ENCODE results near the gene SUV39H2.
"Not testable (repeated sequence)": the region's sequence is repeated elsewhere in the genome, so short reads cannot be mapped to it uniquely, and the experiment has no call there.

Gene SUV39H2

DNA sequence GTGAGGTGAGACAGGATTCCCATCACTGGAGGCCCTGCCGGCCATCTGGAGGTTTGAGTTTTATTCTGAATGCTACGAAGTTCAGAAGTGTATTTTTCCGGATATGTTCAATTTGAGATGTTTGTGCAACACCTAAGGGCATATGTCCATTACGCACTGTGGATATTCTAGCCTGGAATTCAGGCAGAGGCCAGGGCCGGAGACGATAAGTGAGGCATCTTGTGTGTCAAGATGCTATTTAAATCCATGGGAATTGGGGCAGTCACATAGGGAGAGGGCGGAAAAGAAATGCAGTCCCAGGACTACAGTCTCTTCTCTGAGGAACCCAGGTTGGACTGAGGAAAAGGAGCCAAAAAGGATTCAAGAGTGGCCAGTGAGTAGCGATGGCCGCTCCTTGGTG is 1.9 kb upstream of the SUV39H2 start:
- no peak for DNase-seq

DNA sequence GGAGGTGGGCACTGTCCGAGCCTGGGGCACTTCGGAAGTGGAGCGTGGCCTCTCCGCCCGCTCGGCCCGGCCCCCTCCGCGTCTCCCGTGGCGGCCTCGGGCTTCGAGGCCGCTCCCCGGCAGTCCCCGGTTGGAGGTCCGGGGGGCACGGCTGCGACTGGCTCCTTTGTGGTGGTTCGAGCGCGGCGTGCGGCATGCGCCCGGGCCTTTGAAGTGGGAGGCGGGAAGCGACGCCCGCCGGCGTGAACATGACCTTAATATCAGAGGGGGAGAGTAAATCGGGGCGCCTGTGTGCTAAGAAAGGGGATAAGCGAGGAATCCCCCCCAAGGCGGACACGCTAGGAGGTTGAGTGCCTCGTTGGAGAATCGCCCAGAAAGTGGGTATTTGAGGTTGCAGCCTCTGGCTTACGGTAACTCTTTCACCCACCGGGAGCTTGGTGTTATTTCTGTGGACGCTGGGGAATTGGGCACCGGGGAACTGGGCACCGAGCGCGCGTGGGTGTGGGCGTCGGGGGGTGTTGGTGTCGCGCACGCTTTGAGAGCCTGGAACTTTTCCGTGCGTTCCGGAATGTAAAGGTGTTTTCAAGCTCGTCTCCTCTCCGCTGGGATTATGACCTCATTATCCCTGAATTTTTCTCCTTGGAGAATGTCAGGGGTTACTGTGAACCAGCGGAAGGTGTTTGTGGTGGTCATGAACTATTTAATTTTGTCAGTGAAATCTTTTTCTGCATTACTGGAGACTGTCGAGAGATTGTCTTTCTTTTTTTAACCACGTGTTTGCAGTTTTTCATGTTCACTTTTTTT is 660 bp downstream of the SUV39H2 start:
- DNase-seq, result peak; percentile 34

DNA sequence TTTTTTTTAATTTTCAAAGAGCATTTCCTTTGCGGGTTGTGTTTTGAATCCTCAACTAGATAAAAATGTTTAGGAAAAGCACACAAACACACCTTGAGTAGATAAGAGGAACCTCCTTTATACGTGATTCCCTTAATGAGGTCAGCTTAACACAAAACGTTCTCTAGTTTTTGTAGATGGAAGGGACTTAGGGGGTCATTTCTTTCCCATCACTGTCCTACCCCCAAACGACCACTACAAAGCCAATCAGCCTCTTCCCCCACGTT is 1.2 kb downstream of the SUV39H2 start:
- DNase-seq, result no peak

DNA sequence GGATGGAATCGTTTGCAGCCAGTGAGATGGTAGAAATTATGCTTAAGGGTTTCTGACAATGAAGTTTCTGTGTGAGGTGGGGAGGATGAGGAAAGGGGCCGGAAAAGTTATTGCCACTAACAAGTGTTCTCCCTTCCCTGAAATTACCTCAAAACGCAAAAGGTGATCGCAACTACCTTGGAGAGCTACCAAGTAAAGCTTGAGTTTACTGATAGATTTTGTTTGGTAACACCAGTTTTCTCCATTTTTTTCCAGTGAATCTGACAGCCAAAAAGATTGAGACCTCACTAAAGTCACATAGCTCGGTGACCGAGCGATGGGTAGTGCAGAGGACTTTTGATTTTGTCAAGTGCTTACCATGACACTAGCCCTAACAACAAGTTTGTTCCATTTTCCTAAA is 1.6 kb downstream of the SUV39H2 start:
- no peak for DNase-seq

DNA sequence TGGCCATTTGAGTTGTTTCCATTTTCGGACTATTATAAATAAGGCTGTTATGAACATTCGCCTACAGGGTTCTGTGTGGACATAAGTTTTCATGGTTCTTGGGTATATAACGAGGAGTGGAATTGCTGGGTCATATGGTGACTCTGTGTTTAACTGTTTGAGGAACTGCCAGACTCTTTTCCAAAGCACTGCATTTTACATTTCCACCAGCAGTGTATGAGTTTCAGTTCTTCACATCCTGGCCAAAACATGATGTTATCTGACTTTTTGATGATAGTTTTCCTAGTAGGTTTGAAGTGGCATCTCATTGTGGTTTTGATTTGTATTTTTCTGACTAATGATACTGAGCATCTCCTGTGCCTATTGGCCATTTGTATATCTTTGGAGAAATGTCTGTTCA is 5.4 kb downstream of the SUV39H2 start:
- no peak for DNase-seq

DNA sequence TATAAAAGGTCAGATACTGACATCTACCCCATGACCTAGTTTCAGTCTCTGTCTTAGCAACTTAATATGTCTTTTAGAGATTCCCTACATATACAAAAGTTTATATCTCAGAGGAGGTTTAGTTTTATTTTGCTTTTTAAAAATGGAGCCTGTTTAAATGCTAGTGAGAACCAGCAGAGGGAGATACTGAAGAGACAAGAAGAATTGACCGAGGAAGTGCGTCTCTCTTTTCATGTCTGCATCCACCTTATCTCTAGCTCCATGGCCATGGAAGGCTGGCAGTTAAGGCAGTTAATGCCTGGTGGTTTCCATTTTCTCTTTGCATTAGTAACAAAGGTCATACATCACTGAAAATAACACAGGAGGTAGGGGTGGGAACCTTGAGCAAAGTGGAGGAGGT is 10.7 kb downstream of the SUV39H2 start:
- no peak for DNase-seq

DNA sequence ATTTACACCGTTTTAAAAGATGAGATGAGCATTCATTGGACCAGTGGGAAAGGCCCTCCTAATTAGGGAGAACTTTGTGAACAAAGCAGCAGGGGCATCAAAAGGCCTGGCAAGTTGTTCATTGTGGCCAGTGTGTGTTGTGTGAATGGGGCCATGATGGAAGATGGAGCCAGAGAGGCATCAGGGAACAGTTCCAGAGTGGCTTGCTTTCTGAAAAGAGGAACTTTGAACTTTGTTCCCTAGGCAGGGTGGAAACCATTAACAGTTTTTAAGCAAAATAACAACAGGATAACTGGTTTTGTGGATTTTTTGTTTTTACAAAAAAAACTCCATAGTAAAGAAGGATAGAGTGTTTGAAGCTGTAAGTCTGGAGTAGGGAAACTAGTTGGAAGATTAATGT is 12.5 kb downstream of the SUV39H2 start:
- no peak for DNase-seq

DNA sequence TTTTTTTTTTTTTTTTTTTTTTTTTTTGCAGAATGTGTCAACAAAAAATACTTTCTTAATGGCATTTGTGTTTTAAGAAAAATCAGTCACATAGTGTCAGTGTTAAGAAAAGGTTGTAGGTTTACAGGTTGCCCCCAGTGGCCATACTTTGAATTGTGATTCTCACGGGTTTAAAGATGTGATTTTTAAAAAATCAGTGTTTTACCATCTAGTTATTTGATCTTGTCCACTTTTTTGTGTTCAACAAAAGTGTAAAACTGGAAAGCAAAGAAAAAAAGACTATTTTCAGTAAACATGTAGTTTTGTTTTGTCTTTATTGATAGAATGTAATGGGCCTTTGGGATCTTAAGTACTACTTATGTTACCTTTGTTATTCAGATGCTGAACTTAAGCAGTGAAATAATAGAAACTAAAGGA is 25.7 kb downstream of the SUV39H2 start:
- no peak for DNase-seq

DNA sequence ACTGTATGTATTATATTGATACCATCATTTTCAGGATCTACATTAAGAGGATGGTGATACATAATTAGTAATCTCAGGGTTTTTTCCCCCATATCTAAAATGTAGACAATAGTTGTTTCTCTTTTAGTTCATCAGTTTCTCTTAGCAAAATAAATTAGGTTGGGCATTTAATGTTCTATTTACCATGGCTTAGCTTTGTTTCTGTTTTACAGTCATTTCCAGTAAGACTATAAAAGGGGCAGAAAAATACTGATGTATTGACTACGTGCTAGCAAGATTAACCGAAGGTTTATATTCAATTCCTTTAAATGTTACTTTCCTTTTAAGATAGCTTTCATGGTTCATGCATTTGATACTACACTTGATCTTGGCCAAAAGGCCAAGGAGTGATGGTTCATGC is 26.2 kb downstream of the SUV39H2 start:
- no peak for DNase-seq

DNA sequence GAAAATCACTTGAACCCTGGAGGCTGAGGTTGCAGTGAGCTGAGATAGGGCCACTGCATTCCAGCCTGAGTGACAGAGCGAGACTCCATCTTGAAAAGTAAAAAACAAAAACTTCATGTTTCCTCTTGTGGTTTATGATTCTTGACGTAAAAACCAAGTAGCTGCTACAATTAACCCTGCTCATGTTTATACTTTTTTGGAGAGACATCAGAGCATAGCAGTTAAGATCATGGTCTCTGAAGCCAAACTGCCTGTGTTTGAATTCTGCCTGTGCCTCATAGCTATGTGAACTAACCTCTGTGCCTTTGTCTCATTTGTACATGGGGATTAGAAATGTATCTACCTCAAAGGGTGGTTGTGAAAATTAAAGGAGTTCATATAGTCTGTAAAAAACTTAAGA is 27.2 kb downstream of the SUV39H2 start:
- DNase-seq, result no peak

DNA sequence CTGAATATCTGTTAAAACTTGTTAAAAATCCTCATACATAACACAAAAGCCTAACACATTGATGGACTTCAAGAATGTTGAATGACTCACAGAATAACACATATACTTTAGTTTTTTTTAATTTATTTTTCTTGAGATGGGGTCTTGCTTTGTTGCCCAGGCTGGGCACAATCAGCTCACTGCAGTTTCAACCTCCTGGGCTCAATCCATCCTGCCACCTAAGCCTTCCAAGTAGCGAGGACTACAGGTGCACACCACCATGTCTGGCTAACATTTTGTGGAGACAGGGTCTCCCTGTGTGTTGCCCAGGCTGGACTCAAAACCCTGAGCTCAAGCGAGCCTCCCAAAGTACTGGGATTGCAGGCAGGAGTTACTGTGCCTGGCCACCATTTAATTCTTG is 28.1 kb downstream of the SUV39H2 start:
- no peak for DNase-seq

DNA sequence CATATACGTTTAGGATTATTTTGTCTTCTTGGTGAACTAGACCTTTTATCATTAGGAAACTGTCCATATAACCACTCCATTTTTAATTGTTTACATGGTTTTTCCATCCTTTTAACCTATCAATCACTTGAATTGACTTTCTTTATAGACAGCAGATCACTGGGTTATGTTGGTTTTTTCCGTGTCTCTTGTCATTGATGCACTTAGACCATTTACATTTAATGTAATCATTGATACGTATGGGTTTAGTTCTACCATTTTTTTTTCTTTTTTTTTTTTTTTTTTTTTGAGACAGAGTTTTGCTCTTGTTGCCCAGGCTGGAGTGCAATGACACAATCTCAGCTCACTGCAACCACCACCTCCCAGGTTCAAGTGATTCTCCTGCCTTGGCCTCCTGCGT is 28.9 kb downstream of the SUV39H2 start:
- DNase-seq, result not testable (repeated sequence)

DNA sequence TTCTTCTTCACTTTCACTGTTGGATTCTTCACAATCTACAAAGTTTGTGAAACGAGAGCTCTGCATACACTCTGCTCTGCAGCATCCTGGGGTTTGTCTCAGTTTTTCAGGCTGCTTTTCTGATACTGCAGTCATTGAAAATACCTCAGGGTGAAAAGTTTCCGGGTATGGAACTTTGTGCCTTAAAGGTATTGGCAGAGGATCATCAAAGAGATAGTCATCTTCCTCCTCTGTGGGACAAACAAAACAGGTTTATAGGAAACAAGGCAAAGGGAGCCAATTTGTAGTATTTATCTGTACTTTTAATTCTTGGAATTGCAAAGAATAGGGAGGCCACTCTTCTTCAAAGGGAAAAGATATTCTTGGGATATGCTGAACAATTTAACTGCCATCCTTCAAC is 30.4 kb downstream of the SUV39H2 start:
- DNase-seq, result no peak

DNA sequence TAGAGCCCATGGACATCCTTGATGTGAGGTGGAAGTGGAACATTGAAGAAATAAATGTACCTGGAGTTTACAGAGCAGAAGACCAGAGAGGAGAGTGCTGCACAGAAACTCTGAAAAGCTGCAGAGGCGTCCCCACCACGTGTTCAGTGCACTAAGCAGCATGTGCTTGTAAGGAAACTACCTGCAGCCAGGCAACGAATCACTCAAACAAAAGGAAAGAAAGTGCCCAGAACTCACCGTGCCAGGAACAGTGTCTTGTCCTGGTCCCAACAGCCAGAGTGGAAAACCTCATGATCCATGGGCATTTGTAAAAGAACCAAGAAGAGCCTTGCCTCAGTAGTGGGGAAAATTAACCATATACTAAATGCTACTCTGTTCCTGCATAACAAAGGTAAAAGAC is 32.3 kb downstream of the SUV39H2 start:
- no peak for DNase-seq

DNA sequence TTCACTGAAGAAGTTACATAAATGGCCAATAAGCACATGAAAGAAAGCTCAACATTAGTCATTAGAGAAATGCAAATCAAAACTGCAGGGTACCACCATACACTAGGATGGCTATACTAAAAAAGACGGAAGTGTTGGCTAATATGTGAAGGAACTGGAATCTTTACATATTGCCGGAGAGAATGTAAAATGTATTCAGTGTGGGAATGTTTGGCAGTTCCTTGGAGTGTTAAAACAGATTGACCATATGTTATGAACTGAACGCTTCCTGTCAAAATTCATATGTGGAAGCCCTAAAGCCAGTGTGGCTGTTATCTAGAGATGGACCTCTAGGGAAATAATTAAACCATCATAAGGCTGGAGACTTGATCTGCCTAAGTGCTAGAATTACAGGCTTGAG is 33.1 kb downstream of the SUV39H2 start:
- DNase-seq, result no peak

DNA sequence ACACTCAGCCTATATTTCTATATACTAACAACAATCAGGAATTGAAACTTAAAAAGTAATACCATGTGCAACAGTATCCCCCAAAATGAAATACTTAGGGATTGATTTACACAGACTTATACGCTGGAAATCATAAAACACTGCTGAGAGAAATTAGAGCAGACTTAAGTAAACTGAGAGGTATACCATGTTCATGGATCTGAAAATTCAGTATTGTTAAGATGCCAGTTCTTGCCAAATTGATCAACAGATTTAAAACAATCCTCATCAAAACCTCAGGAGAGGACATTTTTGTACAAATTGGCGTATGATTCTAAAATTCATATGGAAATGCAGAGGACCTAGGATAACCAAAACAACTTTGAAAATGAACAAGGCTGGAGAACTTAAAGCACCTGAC is 37.9 kb downstream of the SUV39H2 start:
- DNase-seq, result no peak

DNA sequence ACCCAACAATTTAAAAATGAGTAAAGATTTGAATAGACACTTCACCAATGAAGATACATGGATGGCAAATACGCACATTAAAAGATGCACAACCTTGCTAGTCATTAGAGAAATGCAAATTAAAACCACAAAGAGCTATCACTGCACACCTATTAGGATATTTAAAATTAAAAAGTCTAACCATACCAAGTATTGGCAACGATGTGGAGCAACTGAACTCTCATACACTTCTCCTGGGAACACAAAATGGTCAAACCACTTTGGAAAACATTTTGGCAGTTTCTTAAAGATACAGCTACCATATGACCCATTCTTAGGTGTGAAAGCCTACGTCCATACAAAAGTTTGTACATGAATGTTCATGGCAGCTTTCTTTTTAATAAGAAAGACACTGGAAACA is 39.2 kb downstream of the SUV39H2 start:
- no peak for DNase-seq

DNA sequence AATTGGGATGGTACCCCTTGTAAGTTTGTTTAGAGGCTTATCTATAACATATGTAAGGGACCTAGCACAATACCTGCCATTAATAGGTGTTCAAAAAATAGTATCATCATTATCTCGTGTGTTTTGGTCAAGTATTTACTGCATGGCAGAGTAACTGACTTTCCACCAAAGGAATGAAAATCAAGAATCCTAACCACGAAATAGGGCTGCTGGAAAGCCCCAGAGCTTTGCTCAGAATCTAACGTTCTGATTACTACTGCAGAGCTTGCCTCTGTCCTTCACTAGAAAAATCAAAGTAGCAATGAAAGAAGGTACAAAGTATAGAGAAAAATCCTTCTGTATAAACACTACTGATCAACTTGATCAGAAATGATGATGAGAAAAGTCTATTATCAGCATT is 40.3 kb downstream of the SUV39H2 start:
- DNase-seq, result no peak

DNA sequence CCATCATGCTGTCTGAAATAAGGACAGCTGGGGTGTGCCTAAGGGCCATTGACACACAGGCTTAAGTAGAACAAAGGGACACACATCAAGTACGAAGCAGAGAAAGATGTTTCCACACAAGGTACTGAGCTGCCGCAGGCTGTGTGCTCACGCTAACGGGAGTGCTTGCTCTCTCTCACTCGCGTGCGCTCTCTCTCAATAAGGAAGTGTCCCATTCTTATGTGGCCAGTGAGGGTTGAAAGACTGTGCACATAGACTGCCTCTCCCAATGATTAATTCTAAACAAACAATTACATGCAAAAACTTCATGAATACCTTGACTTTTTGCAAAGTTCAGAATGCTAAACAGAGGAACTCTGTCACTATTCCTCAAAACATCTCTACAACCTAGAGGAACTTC is 45.3 kb downstream of the SUV39H2 start:
- DNase-seq, result no peak

DNA sequence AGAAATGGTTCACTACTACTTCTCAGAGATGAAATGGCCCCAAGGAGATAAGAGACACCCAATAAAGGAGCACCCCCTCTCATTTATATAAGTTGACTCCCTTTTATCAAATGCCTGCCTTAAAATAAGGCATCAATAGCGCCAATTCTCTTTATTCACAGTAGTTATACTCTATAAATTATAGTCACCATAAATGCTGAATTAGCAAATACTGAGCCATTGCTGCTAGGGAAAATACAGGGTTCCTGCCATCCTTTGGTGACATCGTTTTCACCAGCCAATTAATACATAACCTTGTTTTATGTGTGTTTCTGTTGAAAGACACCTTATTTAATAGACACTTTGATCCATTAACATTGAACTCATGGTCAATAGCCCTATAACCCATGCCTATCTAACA is 46.6 kb downstream of the SUV39H2 start:
- no peak for DNase-seq

DNA sequence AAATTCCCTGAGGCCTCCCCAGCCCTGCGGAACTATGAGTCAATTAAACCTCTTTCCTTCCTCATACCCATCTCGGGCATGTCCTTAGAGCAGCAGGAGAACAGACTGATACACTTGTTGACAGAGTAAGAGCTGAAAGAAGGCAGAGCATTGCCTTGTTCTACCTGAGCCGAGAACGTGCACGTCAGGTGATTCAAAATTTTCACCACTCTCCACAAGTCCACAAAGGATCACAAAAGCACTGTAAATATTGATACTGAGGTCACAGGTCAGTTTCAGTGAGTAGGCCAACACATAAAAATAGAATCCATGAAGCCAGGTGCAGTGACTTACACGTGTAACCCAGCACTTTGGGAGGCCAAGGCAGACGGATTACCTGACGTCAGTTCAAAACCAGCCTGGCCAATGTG is 47.4 kb downstream of the SUV39H2 start:
- no peak for DNase-seq

DNA sequence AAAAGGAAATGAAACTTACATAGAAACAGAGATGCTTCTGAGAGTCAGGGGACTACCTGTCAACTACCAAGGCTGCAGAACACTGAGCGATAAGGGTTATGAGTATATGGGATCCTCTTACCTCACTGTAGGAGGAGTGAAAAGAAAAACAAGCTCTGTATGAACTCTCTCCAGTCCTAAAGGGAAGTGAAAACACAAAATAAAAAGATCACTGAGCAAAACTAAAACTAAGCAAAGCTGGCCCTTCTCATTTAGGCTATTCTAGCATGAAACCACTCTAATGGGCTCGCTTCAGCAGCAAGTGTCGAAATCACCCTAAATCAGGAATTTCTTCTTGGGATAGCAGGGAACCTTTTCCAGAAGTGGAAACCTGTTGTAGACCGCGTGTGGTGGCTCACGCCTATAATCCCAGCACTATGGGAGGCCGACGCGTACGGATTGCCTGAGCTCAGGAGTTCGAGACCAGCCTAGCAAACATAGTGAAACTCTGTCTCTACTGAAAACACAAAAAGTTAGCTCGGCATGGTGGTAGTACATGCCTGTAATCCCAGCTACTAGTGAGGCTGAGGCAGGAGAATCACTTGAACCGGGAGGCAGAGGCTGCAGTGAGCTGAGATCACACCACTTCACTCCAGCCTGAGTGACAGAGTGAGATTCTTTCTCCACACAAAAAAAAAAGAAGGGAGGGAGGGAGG is 48.2 kb downstream of the SUV39H2 start:
- no peak for DNase-seq

DNA sequence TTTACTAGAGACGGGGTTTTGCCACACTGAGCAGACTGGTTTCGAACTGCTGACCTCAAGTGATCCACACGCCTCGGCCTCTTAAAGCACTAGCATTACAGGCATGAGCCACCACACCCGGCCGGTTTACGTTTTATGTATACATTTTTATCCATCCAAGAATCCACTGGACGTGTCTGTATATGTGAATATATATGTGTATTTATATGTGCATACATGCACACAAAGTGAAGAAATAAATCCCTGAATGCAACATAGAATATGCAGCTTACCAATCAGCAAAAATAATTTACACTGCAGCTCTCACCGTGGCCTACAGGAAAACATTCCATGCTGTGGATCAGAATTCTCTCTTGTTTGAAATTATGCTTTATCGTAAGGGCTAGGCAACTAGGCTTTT is 51.9 kb downstream of the SUV39H2 start:
- no peak for DNase-seq

DNA sequence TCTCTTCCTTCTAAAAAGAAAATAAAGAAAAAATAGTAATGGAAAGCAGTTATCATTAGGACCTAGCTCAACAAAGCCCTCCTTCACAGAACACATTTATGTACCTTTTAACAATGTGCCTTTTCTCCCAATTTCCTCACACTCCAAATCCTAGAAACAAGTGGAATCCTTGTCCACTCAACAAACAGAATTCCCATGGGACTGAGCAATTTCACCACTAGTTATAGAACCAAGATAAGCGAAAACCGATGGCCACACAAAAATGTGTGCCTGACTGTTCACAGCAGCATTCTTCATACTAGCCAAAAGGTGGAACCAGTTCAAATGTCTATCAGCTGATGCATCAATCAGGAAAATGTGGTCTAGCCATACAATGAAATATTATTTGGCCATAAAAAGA is 57.9 kb downstream of the SUV39H2 start:
- no peak for DNase-seq

DNA sequence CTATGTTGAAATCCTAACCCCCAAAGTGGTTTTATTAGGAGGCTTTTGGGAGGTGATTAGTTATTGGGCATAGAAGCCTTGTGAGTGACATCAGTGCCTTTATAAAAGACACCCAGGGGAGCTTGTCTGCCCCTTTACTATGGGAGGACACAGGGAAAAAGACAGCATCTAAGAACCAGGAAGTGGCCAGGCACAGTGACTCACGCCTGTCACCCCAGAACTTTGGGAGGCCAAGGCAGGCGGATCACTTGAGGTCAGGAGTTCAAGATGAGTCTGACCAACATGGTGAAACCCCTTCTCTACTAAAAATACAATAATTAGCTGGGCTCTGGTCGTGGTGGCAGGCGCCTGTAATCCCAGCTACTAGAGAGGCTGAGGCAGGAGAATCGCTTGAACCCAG is 60.3 kb downstream of the SUV39H2 start:
- peak; percentile 52 for DNase-seq

Measured in stimulated activated CD4-positive, alpha-beta T cell treated with anti-CD3 and anti-CD28 coated beads, Interleukin-1b, Interleukin-23, amount 100 ng/mL, for 48 hours (primary cell).